Regular cardiac myocyte (primary cell): ENCODE data around the gene SORT1. TPM values are rescaled to one million over a fixed set of nuclear protein-coding genes. Genes with fewer than 3 reads are reported as not detected.

ENCODE experiments used
- total RNA-seq: library from RNA; depleted of rRNA; stranded (reverse); fragments of >200 nt; gene quantifications from 2 replicates; pipeline ENCODE4 v1.2.3, GENCODE V29; 2014

The SORT1 gene
- total RNA-seq = 7.3 and 24.2 TPM in 2 replicates

DNA sequence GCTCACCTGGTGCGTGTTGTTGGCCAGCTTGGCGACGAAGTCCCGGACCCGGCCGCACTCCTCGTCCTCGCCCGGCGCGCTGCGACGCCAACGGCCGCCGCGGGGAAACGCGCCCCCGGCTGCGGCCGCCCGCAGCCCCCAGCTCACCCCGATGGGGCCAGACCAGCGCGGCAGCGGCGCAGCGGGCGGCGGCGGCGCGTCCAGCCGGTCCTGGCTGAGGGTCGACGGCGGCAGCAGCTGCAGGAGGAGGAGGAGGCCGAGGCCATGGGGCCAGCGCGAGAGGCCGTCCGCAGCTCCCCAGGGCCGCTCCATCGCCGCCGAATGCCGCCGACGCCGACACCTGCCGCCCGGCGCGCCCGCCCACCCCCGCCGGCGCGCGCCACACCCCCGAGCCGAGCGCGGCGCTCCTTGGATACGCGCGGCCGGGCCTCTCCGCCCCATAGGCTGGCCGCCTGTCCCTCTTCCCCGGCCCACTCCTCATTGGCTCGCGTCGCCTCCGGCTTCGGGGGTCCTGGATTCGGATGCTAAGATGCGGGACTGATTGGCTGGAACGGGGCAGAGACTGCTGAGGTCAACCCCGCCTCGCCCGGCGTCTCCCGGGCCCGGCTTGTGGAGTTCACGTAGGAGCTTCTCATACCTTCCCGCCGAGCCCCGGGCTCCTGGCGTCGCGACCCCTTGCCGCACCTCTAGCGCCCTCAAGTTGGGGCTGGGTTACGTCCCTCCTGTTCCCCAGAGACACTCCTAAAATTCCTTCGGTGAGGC is at the start of gene SORT1:
Gene SORT1 (minus strand): TSS at position 338 of the 762 bp plus-strand sequence. CDS start 26 bp downstream, at position 312.

DNA sequence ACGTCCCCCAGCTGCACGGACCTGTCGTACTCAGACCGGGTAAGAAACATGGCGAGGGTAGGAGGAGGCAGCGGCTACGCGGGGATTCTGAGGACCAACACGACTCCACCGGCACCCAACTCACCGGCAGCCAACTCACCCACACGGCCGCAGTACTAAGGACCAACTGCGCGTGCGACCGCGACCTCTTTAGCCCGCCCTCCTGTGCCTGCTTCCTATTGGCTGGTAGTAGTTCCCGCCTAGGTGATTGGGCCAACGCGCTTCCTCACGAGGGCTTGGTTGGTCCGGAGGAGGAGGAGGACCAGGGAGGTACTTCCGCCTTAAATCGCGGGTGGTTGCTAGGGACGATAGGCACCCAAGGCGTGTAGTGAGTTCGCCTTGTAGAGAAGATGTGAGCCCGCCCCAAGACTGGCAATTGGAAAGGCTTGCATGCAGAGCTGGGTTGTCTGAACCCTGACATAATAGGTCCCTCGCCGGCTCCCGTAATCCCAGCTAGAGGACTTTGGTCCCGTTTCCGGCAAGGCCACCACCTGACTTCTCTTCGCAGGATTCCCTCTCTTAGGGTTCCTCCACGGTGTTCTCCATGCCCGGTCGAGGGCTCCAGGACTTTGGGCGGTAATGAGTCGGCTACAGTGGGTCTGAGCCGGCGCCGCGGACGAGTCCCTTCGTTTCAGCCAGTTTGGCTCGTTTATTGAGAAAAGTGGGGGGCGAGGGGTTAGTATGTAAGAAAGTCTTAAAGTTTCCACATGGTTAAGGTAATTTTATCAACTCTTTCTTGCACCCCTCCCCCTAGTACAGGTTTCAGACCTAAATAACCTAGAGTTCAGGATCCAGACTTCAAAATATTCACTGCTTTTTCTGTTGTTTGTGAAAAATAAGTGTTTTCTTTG is 28.8 kb upstream of the SORT1 start, which contains the start of gene PSMA5:
Gene PSMA5 (minus strand): TSS at position 168 of the 890 bp plus-strand sequence. CDS start 118 bp downstream, at position 50.

DNA sequence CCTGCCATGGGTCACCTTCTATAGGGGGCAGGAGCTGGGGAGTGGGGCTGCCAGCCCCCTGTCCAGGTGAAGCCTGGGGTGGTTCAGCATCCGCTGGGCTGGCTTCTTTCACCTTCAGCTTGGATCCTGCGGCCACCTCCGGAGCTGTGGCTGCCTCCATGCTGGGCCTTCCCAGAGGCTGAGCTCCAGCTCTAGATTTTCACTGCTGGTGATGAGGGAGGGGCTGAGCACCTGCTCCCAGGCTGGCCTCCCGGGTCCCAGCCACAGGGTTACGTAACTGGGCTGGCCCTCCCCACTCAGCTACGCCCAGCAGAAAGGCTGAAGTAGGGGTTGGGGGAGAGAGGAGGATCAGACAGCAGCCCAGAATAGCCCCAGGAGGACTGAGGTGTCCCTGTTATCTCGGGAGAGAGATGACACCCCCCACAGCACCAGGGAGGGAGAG is 90.9 kb downstream of the SORT1 start, which contains the start of gene MYBPHL:
Gene MYBPHL (minus strand): TSS at position 180 of the 442 bp plus-strand sequence. CDS start 20 bp downstream, at position 160.

DNA sequence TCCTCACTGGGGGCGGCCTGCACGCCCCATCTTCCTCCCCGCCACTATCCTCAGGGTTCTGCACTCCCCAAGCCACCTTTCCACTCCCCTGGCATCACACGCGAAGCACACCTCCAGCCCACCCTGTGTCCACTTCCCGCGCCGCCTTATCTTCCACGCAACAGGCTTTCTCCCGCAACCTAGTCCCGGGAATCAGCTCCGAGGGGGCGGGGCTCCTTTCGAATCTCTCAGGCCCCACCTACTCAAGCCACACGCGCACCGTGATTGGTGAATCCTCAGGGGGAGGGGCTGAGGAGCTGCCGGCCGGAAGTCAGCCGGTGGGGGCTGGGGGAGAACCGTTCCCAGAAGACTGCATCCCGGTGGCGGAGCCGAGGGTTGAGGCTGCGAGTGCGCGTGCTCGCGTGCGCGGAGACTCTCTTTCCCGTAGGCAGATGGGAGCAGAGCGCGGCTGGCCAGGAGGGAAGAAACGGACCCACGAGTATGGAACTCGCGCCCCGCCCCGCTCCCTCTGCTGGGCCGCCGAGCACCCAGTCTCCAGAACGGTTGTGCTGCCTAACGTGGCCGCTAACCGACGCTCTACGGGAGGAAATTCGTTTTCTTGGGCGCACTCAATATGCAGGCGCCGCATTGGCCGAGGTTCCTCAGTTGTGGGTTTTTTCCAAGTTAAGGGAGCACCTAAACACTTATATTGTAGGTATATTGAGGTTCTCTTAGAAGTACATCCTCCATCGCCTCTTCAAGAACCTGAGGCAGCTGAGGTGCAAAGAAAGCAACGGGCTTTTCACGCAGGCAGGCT is 114.6 kb downstream of the SORT1 start, which contains the start of gene PSRC1:
Gene PSRC1 (minus strand): TSS at position 194 of the 796 bp plus-strand sequence.

Other genes with a start within 250 kb of the SORT1 start
- gene SARS1, start 184.0 kb downstream of the SORT1 start, total RNA-seq = 275 and 281 TPM in 2 replicates
- gene CELSR2, start 148.4 kb downstream of the SORT1 start, total RNA-seq = 0.96 and 2.5 TPM in 2 replicates
- gene PSRC1, start 114.8 kb downstream of the SORT1 start, total RNA-seq = 3.4 and 15.9 TPM in 2 replicates
- gene MYBPHL, start 90.9 kb downstream of the SORT1 start, total RNA-seq = not detected in 2 replicates
- 35.8 and 62.7 TPM in 2 replicates for gene PSMA5, start 28.5 kb upstream of the SORT1 start, total RNA-seq
- gene SYPL2, start 68.6 kb upstream of the SORT1 start, total RNA-seq = 0.19 and 0.56 TPM in 2 replicates
- gene ATXN7L2, start 86.0 kb upstream of the SORT1 start, total RNA-seq = 2.1 and 2.5 TPM in 2 replicates
- 5.8 and 6.2 TPM in 2 replicates for gene CYB561D1, start 96.2 kb upstream of the SORT1 start, total RNA-seq
- gene AMIGO1, start 111.8 kb upstream of the SORT1 start, total RNA-seq = 0.58 and 1.7 TPM in 2 replicates
- gene GPR61, start 142.0 kb upstream of the SORT1 start, total RNA-seq = under 0.01 TPM in 1 of 2 replicates, not detected in the other
- gene GNAI3, start 150.7 kb upstream of the SORT1 start, total RNA-seq = 15.2 and 19.9 TPM in 2 replicates
- gene GNAT2, start 221.7 kb upstream of the SORT1 start, total RNA-seq = under 0.01 TPM in 2 replicates
- 84.5 and 98.4 TPM in 2 replicates for gene AMPD2, start 221.9 kb upstream of the SORT1 start, total RNA-seq